HG02885 (cell line): ENCODE results near the gene ZNRD2.

Source experiments
- ATAC-seq: cut with Tn5 transposase; IDR thresholded peaks from one replicate; pipeline ENCODE4 v1.9.1; 2021; ENCODE audit warnings: mild to moderate bottlenecking; ENCODE audit not compliant: unreplicated experiment, poor library complexity

ZNRD2 gene

DNA sequence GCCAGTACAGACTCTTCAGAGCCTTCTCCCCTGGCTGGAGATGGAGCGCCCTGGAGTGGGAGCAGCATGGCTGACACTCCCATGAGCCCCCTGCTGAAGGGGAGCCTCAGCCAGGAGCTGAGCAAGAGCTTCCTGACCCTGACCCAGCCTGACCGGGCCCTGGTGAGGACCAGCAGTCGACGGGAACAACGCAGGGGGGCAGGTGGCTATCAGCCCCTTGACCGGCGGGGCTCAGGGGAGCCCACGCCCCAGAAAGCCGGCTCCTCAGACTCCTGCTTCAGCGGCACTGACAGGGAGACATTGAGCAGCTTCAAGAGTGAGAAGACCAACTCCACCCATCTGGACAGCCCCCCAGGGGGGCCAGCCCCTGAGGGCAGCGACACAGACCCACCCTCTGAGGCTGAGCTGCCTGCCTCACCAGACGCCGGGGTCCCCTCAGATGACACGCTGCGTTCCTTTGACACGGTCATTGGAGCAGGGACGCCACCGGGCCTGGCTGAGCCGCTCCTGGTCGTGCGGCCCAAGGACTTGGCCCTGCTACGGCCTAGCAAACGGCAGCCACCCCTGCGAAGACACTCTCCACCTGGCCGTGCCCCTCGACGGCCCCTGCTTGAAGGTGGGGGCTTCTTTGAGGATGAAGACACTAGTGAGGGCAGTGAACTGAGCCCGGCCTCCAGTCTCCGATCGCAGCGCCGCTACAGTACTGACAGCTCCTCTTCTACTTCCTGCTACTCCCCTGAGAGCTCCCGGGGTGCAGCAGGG, 47.9 kb downstream of the ZNRD2 start:
- no peak for ATAC-seq

- no peak for ATAC-seq
These were observed 48.5 kb downstream of the ZNRD2 start for GRCh38 chr11:65618763-65619162.

DNA sequence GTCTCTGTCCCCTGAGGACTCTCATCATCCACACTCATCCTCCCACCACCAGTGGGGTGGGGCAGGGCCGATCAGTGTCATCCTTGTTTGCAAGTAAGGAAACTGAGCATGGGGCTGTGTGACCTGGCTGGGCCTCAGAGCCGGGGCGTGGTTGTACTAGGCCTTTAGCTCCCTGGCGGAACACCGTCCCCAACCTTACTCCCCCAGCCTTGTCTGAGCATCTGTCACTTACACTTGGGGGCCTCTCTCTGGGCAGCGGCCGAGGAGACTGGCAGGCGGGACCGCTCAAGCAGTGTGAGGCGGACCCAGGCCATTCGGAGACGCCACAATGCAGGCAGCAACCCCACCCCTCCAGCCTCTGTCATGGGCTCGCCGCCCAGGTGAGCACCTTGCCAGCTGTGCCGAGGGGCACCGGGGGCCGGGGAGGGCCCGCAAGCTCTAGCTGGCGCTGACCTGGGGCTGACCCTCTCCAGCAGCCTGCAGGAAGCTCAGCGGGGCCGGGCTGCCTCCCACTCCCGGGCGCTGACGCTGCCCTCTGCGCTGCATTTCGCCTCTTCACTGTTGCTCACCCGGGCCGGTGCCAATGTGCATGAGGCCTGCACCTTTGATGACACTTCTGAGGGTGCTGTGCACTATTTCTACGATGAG, 49.1 kb downstream of the ZNRD2 start:
- no peak for ATAC-seq

DNA sequence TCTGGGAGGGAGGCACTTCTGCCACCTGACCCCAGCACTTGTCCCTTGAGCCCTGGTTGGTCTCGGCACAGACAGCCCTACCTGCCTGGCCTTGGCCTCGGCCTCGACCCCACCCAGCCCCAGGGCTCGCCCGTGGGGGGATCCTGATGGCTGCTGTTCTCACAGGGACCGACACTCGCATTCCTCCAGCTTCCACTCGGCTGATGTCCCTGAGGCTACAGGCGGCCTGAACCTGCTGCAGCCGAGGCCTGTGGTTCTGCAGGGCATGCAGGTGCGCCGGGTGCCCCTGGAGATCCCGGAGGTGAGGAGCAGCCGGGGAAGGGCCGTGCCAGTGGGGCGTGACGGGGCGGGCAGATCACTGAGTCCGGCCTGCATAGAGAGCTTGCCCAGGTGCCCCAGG, 50.4 kb downstream of the ZNRD2 start:
- ATAC-seq, result no peak

DNA sequence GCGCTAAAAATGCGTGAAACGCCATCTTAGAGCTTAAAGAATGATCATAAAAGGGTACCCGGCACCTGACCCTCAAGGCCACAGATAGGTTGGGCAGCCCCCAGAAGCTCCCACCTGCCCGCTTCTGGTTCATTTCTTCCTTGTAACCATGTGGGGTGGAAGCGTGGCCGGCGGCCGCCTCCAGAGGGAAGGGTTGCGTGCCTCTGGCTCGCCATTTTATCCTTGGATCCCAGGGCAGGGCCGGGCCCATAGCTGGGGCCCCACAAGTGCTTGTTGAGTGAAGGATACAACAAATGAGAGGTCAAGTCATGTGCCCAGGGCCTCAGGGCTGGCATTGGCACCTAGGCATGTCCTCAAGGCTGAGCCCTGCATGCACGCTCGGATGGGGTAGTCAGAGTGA, 51.2 kb downstream of the ZNRD2 start:
- no peak for ATAC-seq
